GM18517 (cell line): ENCODE measurements around the gene DPP9.

ENCODE experiments used
- ATAC-seq: cut with Tn5 transposase; IDR thresholded peaks from one replicate; pipeline ENCODE4 v1.9.1; 2021; ENCODE audit warnings: mild to moderate bottlenecking, moderate library complexity; ENCODE audit not compliant: unreplicated experiment

DPP9 gene

DNA sequence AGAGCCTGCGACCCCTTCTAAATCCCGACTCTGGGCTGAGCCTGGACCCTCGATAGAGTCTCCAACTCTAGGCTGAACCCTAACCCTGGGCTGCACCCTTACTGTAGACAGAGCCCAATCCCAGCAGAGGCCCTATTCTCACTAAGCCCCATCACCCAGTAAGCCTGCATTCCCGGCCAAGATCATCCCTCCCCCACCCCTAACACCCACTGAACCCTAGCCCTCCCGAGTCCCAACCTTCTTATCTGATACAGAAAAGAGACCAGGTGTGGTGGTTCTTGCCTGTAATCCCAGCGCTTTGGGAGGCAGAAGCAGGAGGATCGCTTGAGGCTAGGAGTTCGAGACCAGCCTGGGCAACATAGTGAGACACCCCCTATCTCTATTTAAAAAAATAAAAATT lies 86.9 kb downstream of the DPP9 start:
- no peak for ATAC-seq

DNA sequence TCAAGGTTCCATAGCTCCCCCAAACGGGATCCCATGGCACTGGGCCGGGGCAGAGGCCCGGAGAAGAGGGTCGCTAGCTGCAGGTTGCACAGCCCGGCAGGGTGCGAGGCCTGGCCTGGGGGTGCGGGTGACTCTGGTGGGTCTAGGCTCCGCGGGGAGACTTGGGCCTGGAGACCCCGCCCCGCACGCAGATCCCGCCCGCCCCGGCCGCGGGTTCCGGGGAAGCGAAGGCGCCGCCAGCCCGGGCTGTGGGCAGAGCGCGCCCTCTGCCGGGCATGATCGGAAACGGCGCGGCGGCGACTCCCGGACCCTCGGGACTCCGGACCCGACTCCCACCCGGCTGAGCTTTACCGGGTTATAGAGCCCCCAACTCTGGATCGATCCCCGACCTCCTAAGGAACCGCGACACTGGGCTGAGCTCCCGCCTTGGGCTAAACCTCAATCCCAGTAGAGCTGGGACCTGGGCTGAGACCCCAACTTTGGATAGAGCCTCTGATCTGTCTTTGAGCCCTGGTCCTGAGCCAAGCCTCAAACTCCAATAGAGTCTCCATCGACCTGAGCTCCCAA lies 87.4 kb downstream of the DPP9 start:
- no peak for ATAC-seq

DNA sequence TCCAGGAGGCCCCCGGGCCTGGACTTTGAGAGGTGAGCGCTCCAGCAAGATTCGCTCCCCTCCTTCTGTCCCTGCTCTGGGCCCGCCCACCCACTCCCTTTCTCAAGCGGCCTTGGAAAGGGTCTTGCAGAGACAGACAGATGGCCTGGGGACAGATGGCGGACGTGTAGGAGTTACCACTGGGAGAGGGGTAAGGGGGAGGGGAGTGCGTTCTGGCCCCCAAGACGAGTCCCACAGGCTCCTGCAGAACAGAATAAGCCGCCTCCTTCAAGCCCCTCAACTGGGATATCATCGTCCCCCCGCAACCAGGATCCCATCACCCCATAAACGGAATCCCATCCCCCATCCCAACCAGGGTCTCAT lies 87.9 kb downstream of the DPP9 start:
- ATAC-seq = no peak

DNA sequence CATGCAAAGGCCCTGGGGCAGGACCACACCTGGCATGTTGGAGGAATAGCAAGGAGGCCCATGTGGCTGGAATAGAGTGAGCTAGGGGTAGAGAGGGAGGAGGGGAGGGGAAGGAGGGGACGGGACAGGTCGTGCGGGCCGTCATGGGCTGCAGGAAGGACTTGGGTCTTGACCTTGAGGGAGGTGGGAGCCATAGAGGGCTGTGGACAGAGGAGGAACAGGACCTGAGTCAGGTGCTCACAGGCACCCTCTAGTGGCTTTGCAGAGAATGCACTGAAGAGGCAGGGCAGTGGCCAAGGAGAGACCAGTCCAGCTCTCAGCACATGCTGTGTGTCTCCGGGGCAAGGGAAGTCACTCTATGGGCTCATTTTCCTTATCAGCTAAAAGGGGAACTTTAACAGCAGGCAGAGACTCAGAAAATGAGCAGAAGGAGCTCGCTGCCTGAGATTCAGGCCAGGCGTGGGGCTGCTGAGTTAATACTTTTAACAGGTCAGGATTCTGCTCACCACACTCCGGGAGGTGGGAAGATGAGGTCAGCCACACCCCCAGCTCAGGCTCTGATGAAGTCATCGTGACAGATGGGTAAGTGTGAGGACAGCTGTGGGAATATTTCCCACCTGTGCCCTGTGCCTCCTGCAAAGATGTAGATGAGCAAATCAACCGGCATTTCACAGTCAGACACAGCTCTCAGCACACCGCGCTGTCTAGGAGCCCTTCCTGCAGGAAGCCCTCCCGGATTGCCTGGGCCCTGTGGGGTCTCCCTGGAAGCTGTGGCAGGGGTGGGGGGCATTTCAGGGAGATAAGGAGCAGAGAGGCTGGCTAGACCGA lies 90.3 kb downstream of the DPP9 start:
- ATAC-seq = no peak
